GM21526 (cell line): ENCODE measurements around the gene ZNF777.
"Not testable (repeated sequence)": the region's sequence is repeated elsewhere in the genome, so short reads cannot be mapped to it uniquely, and the experiment has no call there.

Source experiments
- ATAC-seq: cut with Tn5 transposase; IDR thresholded peaks from one replicate; pipeline ENCODE4 v1.9.1; 2021; ENCODE audit warnings: moderate library complexity; ENCODE audit not compliant: unreplicated experiment, low FRiP score

The ZNF777 gene

GRCh38 chr7:149455175-149455950, 5.5 kb downstream of the ZNF777 start:
- no peak for ATAC-seq

GRCh38 chr7:149454750-149455149, 6.1 kb downstream of the ZNF777 start:
- ATAC-seq = no peak

GRCh38 chr7:149454006-149454405, 6.9 kb downstream of the ZNF777 start:
- no peak for ATAC-seq

- ATAC-seq = no peak
These were observed 10.0 kb downstream of the ZNF777 start for GRCh38 chr7:149450821-149451220.

GRCh38 chr7:149449897-149450296, 11.0 kb downstream of the ZNF777 start:
- ATAC-seq = no peak

GRCh38 chr7:149448961-149449360, 11.9 kb downstream of the ZNF777 start:
- ATAC-seq = no peak

- not testable (repeated sequence) for ATAC-seq
These were observed 14.8 kb downstream of the ZNF777 start for GRCh38 chr7:149446026-149446425.

- ATAC-seq = no peak
These were observed 16.6 kb downstream of the ZNF777 start for GRCh38 chr7:149444287-149444686.

GRCh38 chr7:149443523-149443922, 17.3 kb downstream of the ZNF777 start:
- ATAC-seq = no peak

- ATAC-seq = no peak
These were observed 17.9 kb downstream of the ZNF777 start for GRCh38 chr7:149442924-149443323.

GRCh38 chr7:149440222-149440621, 20.6 kb downstream of the ZNF777 start:
- ATAC-seq = no peak

- ATAC-seq = no peak
These were observed 24.5 kb downstream of the ZNF777 start for GRCh38 chr7:149436358-149436757.

- no peak for ATAC-seq
These were observed 27.7 kb downstream of the ZNF777 start for GRCh38 chr7:149433124-149433523.

GRCh38 chr7:149432121-149432691, 28.7 kb downstream of the ZNF777 start:
- no peak for ATAC-seq

GRCh38 chr7:149431486-149432120, 29.3 kb downstream of the ZNF777 start:
- ATAC-seq = no peak

- ATAC-seq = no peak
These were observed 30.7 kb downstream of the ZNF777 start for GRCh38 chr7:149430192-149430591.

- no peak for ATAC-seq
These were observed 33.0 kb downstream of the ZNF777 start for GRCh38 chr7:149427893-149428292.

- no peak for ATAC-seq
These were observed 33.7 kb downstream of the ZNF777 start for GRCh38 chr7:149427096-149427680.

GRCh38 chr7:149423449-149424110, 37.3 kb downstream of the ZNF777 start:
- ATAC-seq = no peak

GRCh38 chr7:149422914-149423301, 38.0 kb downstream of the ZNF777 start:
- peak; percentile 2 for ATAC-seq
